Stimulated activated CD4-positive, alpha-beta T cell treated with anti-CD3 and anti-CD28 coated beads, Interleukin-2, amount 100 ng/mL, for 4 hours (primary cell): ENCODE data around the gene SYDE1.
A peak's percentile ranks its signal among the peaks of the same experiment; 100 is the strongest.
"Not testable (repeated sequence)": the region's sequence is repeated elsewhere in the genome, so short reads cannot be mapped to it uniquely, and the experiment has no call there.

Source experiments
- DNase-seq: peaks from one replicate; pipeline ENCODE4 v3.0.0-alpha.2; 2020; ENCODE audit warnings: low read depth

The SYDE1 gene

GRCh38 chr19:15107061-15108010 is at the start of gene SYDE1:
Gene SYDE1, plus strand, starts transcription at chr19:15107401. Its CDS starts 33 bp downstream, at chr19:15107434.
- no peak for DNase-seq

GRCh38 chr19:15062036-15062435 is 45.2 kb upstream of the SYDE1 start:
- DNase-seq, result no peak

- not testable (repeated sequence) for DNase-seq
These were observed 36.8 kb upstream of the SYDE1 start for GRCh38 chr19:15070386-15070785.

- no peak for DNase-seq
These were observed 34.1 kb upstream of the SYDE1 start for GRCh38 chr19:15072930-15073647.

GRCh38 chr19:15074371-15074770 is 32.8 kb upstream of the SYDE1 start:
- no peak for DNase-seq

- no peak for DNase-seq
These were observed 31.4 kb upstream of the SYDE1 start for GRCh38 chr19:15075806-15076205.

GRCh38 chr19:15080002-15080401 is 27.2 kb upstream of the SYDE1 start:
- not testable (repeated sequence) for DNase-seq

GRCh38 chr19:15081911-15082310 is 25.3 kb upstream of the SYDE1 start, which contains the start of gene OR1I1:
Gene OR1I1, plus strand, starts transcription at chr19:15082211. Its CDS starts 4,855 bp downstream, at chr19:15087066.
- DNase-seq, result no peak

GRCh38 chr19:15087182-15087581 is 20.0 kb upstream of the SYDE1 start:
- no peak for DNase-seq

GRCh38 chr19:15091918-15092753 is 15.1 kb upstream of the SYDE1 start:
- DNase-seq, result peak; percentile 37

- no peak for DNase-seq
These were observed 14.2 kb upstream of the SYDE1 start for GRCh38 chr19:15093001-15093400.

- DNase-seq, result no peak
These were observed 11.0 kb upstream of the SYDE1 start for GRCh38 chr19:15096223-15096622.

- not testable (repeated sequence) for DNase-seq
These were observed 9.2 kb upstream of the SYDE1 start for GRCh38 chr19:15097980-15098379.

GRCh38 chr19:15098460-15098859 is 8.7 kb upstream of the SYDE1 start:
- no peak for DNase-seq

GRCh38 chr19:15099017-15099582 is 8.1 kb upstream of the SYDE1 start:
- DNase-seq, result no peak

- DNase-seq, result peak; percentile 28
These were observed 5.6 kb upstream of the SYDE1 start for GRCh38 chr19:15101479-15102082.

GRCh38 chr19:15104003-15104402 is 3.2 kb upstream of the SYDE1 start:
- DNase-seq, result no peak

GRCh38 chr19:15104411-15104810 is 2.8 kb upstream of the SYDE1 start:
- no peak for DNase-seq

- no peak for DNase-seq
These were observed 2.2 kb upstream of the SYDE1 start for GRCh38 chr19:15105044-15105443.

GRCh38 chr19:15108145-15108844 is 1.1 kb downstream of the SYDE1 start:
- no peak for DNase-seq
